ENCODE measurements around the gene FITM2.
"Not testable (repeated sequence)": the region's sequence is repeated elsewhere in the genome, so short reads cannot be mapped to it uniquely, and the experiment has no call there.

The FITM2 gene

DNA sequence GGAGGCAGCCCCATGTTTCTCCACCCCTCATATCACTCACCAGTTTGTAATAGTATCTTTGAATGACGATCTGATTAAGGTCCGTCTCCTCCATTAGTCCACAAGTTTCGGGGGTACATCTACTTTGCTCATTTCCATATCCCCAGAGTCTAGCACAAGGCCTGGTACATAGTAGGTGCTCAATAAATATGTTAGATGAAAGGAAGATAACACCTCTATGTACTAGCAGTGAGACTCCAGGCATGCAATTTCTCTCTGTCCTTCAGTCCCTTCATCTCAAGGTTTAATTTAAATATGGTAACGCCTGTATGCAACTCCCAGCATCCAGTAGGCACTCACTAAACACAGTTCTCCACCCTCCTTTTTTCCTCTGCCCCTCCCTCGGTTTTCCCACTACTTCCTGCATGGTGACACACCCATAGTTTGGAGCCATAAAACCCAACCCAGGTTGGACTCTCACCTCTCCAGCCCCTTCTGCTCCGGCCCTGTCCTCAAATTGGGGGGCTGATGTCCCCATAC lies 44.0 kb upstream of the FITM2 start:
- H3K27ac ChIP-seq, result no peak overlapping the region
- H3K9ac ChIP-seq (ENCODE audit: insufficient read length), result no peak overlapping the region
- no peak for DNase-seq (ENCODE audit: low read depth, low spot score)
- no peaks in the 10 kb centered on the region for H3K9me3 ChIP-seq (ENCODE audit: low read depth, low read length)
- H3K4me3 ChIP-seq, result no peak overlapping the region
- no peaks in the 10 kb centered on the region for H3K36me3 ChIP-seq (ENCODE audit: insufficient read depth, low read length)
- no peak for TF ChIP-seq EZH2 (IDR thresholded peaks at IDR 0.05)
- no peak for TF ChIP-seq FOXP2 (optimal IDR thresholded peaks at IDR 0.05; ENCODE audit: control extremely low read depth, extremely low read length, insufficient read depth)
- no peak for TF ChIP-seq POLR2AphosphoS5 (IDR thresholded peaks at IDR 0.05; ENCODE audit: borderline replicate concordance, low read depth, low read length)

DNA sequence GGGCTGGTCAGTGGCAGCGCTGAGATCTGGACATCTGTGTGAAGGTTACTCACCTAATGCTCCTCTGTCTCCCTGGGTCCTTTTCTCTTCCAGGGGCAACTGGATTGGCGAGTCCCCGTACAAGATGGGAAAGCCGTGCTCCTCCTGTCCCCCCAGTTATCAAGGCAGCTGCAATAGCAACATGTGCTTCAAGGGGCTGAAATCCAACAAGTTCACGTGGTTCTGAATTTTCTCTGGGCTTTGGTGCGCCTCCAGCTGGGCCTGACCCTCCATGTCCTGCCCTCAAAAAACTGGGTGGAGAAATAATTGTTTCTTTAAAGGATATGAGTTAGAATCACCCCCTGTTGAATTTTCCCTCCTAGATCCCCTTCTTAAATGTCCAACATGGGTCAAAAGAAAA lies 39.6 kb upstream of the FITM2 start:
- H3K9ac ChIP-seq (ENCODE audit: insufficient read length), result no peak overlapping the region

DNA sequence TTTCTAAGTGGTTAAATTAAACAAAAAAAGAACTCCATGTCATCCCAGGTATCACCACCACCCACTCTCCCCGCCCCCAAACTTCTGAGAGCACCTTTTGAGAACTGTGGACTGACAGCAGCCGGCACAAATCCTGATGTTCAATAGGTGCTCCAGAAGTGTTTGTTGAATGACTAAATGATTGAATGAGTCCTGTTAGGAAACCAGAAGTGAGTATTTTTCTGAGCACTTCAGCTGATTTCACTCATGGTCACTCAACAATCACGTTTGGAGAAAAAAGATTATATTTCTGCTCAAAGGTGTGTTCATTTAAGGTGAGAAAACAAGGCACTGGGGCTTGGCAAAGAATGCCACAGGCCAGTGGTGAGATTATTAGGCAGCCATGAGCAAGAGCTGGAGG lies 38.3 kb upstream of the FITM2 start:
- Histone ChIP-seq H3K36me3 (ENCODE audit: insufficient read depth, low read length) (no peaks in the 10 kb centered on the region), H3K9me3 (ENCODE audit: low read depth, low read length) (no peaks in the 10 kb centered on the region), H3K9ac (ENCODE audit: insufficient read length) (no peak overlapping the region), H3K4me3 (no peak overlapping the region), H3K27ac (no peak overlapping the region)
- DNase-seq (ENCODE audit: low read depth, low spot score), result no peak
- TF ChIP-seq POLR2AphosphoS5 (IDR thresholded peaks at IDR 0.05; ENCODE audit: borderline replicate concordance, low read depth, low read length) (no peak), EZH2 (IDR thresholded peaks at IDR 0.05) (no peak), FOXP2 (optimal IDR thresholded peaks at IDR 0.05; ENCODE audit: control extremely low read depth, extremely low read length, insufficient read depth) (no peak)

More for the DNA sequence above, 39.6 kb upstream of the FITM2 start:
- H3K9me3 ChIP-seq (ENCODE audit: low read depth, low read length), result no peaks in the 10 kb centered on the region
- H3K4me3 ChIP-seq, result no peak overlapping the region
- DNase-seq (ENCODE audit: low read depth, low spot score), result no peak
- no peaks in the 10 kb centered on the region for H3K36me3 ChIP-seq (ENCODE audit: insufficient read depth, low read length)
- TF ChIP-seq FOXP2 (optimal IDR thresholded peaks at IDR 0.05; ENCODE audit: control extremely low read depth, extremely low read length, insufficient read depth) (no peak), POLR2AphosphoS5 (IDR thresholded peaks at IDR 0.05; ENCODE audit: borderline replicate concordance, low read depth, low read length) (no peak), EZH2 (IDR thresholded peaks at IDR 0.05) (no peak)
- H3K27ac ChIP-seq, result no peak overlapping the region

DNA sequence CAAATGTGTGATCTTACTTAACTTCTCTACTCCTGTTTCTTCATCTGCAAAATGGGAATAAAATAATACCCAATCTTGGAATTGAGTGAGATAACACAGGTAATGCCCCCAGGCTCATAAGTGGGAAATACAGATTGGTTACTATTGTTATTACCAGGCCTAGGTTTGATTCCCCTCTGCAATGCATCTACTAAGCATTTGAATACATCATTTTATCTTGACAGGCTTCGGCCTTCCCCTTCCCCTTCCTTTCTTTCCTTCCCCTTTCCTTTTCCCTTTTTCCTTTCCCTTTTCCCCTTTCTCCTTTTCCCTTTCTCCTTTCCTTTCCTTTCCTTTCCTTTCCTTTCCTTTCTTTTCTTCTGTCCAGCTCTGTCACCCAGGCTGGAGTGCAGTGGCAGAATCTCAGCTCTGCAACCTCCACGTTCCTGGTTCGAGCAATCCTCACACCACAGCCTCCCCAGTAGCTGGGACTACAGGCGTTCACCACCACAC lies 37.2 kb upstream of the FITM2 start:
- no peaks in the 10 kb centered on the region for H3K9me3 ChIP-seq (ENCODE audit: low read depth, low read length)
- no peak for DNase-seq (ENCODE audit: low read depth, low spot score)
- H3K4me3 ChIP-seq, result no peak overlapping the region
- no peak for TF ChIP-seq FOXP2 (optimal IDR thresholded peaks at IDR 0.05; ENCODE audit: control extremely low read depth, extremely low read length, insufficient read depth)
- TF ChIP-seq POLR2AphosphoS5 (IDR thresholded peaks at IDR 0.05; ENCODE audit: borderline replicate concordance, low read depth, low read length), result no peak
- TF ChIP-seq EZH2 (IDR thresholded peaks at IDR 0.05), result no peak
- no peak overlapping the region for H3K9ac ChIP-seq (ENCODE audit: insufficient read length)
- H3K36me3 ChIP-seq (ENCODE audit: insufficient read depth, low read length), result no peaks in the 10 kb centered on the region
- H3K27ac ChIP-seq, result no peak overlapping the region

DNA sequence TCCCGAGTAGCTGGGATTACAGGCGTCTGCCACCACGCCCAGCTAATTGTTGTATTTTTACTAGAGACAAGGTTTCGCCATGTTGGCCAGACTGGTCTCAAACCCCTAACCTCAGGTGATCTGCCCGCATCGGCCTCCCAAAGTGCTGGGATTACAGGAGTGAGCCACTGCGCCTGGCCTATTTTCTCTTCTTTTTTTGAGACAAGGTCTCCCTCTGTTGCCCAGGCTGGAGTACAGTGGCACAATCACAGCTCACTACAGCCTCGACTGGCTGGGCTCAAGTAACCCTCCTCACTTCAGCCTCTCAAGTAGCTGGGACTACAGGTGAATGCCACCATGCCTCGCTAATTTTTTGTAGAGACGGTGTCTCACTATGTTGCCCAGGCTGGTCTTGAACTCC lies 34.9 kb upstream of the FITM2 start:
- not testable (repeated sequence) for H3K27ac ChIP-seq; H3K9ac ChIP-seq (ENCODE audit: insufficient read length); H3K4me3 ChIP-seq; H3K9me3 ChIP-seq (ENCODE audit: low read depth, low read length); H3K36me3 ChIP-seq (ENCODE audit: insufficient read depth, low read length); DNase-seq (ENCODE audit: low read depth, low spot score)

DNA sequence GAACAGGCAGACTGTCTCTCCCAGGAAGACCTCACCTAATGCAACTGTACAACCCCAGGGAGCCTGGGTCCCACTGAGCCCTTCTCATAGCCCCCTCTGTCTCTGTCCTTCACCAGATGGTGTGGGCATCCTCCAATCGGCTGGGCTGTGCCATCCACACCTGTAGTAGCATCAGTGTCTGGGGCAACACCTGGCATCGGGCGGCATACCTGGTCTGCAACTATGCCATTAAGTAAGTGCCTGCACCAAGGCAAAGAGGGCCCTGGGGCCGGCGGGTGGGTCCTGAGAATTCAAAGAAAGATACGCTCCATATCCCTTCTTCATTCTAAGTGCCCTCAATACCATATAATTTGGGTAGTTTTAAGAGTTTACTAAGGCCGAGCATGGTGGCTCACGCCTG lies 34.1 kb upstream of the FITM2 start:
- TF ChIP-seq FOXP2 (optimal IDR thresholded peaks at IDR 0.05; ENCODE audit: control extremely low read depth, extremely low read length, insufficient read depth) (no peak), EZH2 (IDR thresholded peaks at IDR 0.05) (no peak), POLR2AphosphoS5 (IDR thresholded peaks at IDR 0.05; ENCODE audit: borderline replicate concordance, low read depth, low read length) (no peak)
- Histone ChIP-seq H3K4me3 (no peak overlapping the region), H3K9ac (ENCODE audit: insufficient read length) (no peak overlapping the region), H3K36me3 (ENCODE audit: insufficient read depth, low read length) (no peaks in the 10 kb centered on the region), H3K9me3 (ENCODE audit: low read depth, low read length) (no peaks in the 10 kb centered on the region), H3K27ac (no peak overlapping the region)
- no peak for DNase-seq (ENCODE audit: low read depth, low spot score)

DNA sequence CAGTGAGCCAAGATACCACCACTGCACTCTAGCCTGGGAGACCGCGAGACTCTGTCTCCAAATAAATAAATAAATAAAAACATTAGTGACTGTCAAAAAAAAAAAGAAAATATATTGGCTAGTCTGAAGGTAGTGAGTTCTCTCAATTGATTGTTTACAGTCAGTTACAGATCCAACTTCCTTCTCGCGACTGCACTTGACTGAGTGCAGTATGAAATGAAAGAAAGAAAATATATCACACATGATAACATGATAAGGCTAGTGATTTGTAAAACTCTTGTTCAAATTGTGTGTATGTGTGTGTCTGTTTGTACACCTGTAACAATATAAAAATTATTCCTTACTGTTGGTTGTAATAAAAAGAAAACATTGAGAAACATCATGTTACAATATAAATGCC lies 33.7 kb upstream of the FITM2 start:
- no peak for DNase-seq (ENCODE audit: low read depth, low spot score)
- Histone ChIP-seq H3K4me3 (no peak overlapping the region), H3K36me3 (ENCODE audit: insufficient read depth, low read length) (no peaks in the 10 kb centered on the region), H3K9me3 (ENCODE audit: low read depth, low read length) (no peaks in the 10 kb centered on the region), H3K27ac (no peak overlapping the region), H3K9ac (ENCODE audit: insufficient read length) (no peak overlapping the region)
- no peak for TF ChIP-seq POLR2AphosphoS5 (IDR thresholded peaks at IDR 0.05; ENCODE audit: borderline replicate concordance, low read depth, low read length)
- TF ChIP-seq EZH2 (IDR thresholded peaks at IDR 0.05), result no peak
- TF ChIP-seq FOXP2 (optimal IDR thresholded peaks at IDR 0.05; ENCODE audit: control extremely low read depth, extremely low read length, insufficient read depth), result no peak

DNA sequence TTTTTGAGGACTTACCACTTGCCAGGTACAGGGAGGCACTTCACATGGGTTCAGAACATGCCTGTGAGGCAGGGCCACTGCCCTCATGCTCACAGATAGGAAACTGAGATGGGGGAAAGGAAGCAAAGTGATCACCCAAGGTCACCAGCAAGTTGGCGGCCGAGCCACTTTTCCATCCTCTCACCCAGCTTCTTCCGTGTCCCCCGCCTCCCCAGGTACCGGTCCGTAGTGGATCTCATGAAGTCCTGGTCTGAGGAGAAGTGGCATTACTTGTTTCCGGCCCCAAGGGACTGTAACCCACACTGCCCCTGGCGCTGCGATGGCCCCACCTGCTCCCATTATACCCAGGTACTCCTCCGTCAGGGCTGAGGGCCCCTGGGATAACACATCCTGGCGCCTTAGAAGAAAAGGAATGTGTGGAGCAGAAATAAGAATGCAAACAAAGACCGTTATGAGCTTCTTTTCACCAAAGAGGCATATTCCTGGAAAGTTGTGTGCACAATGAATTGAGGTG lies 32.2 kb upstream of the FITM2 start:
- no peak for TF ChIP-seq POLR2AphosphoS5 (IDR thresholded peaks at IDR 0.05; ENCODE audit: borderline replicate concordance, low read depth, low read length)
- TF ChIP-seq EZH2 (IDR thresholded peaks at IDR 0.05), result no peak
- no peak for TF ChIP-seq FOXP2 (optimal IDR thresholded peaks at IDR 0.05; ENCODE audit: control extremely low read depth, extremely low read length, insufficient read depth)
- no peaks in the 10 kb centered on the region for H3K36me3 ChIP-seq (ENCODE audit: insufficient read depth, low read length)
- H3K27ac ChIP-seq, result no peak overlapping the region
- no peaks in the 10 kb centered on the region for H3K9me3 ChIP-seq (ENCODE audit: low read depth, low read length)
- H3K9ac ChIP-seq (ENCODE audit: insufficient read length), result no peak overlapping the region
- no peak overlapping the region for H3K4me3 ChIP-seq
- DNase-seq (ENCODE audit: low read depth, low spot score), result no peak

DNA sequence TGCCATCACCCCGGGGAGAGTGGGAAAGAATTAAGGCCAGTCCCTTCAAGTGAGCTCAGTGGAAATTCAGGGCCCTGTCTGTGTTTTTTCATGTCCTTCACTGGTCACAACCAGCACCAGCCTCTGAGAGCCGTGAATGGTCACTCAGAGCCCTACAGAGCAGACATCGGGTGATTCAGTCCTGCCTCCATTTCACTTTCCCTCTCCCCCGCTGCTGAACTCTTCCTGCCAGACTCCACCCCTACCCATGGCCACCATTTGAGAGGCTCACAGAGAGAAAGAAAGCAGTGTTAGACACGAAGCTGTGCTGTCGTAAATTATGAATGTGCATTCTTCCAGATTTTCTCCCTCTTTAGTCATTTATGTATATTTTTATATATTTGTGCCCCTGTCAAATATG lies 31.2 kb upstream of the FITM2 start:
- TF ChIP-seq FOXP2 (optimal IDR thresholded peaks at IDR 0.05; ENCODE audit: control extremely low read depth, extremely low read length, insufficient read depth), result no peak
- TF ChIP-seq EZH2 (IDR thresholded peaks at IDR 0.05), result no peak
- no peak for TF ChIP-seq POLR2AphosphoS5 (IDR thresholded peaks at IDR 0.05; ENCODE audit: borderline replicate concordance, low read depth, low read length)
- Histone ChIP-seq H3K9ac (ENCODE audit: insufficient read length) (no peak overlapping the region), H3K4me3 (no peak overlapping the region), H3K36me3 (ENCODE audit: insufficient read depth, low read length) (no peaks in the 10 kb centered on the region), H3K27ac (no peak overlapping the region), H3K9me3 (ENCODE audit: low read depth, low read length) (no peaks in the 10 kb centered on the region)
- no peak for DNase-seq (ENCODE audit: low read depth, low spot score)
